CD4-positive, alpha-beta T cell treated with Interleukin-4 for 4 hours (primary cell): ENCODE measurements around the gene CXCL3.
"Not testable (repeated sequence)": the region's sequence is repeated elsewhere in the genome, so short reads cannot be mapped to it uniquely, and the experiment has no call there.

Experiments used
- DNase-seq: peaks from one replicate; pipeline ENCODE4 v3.0.0-alpha.2; 2020

Gene CXCL3

DNA sequence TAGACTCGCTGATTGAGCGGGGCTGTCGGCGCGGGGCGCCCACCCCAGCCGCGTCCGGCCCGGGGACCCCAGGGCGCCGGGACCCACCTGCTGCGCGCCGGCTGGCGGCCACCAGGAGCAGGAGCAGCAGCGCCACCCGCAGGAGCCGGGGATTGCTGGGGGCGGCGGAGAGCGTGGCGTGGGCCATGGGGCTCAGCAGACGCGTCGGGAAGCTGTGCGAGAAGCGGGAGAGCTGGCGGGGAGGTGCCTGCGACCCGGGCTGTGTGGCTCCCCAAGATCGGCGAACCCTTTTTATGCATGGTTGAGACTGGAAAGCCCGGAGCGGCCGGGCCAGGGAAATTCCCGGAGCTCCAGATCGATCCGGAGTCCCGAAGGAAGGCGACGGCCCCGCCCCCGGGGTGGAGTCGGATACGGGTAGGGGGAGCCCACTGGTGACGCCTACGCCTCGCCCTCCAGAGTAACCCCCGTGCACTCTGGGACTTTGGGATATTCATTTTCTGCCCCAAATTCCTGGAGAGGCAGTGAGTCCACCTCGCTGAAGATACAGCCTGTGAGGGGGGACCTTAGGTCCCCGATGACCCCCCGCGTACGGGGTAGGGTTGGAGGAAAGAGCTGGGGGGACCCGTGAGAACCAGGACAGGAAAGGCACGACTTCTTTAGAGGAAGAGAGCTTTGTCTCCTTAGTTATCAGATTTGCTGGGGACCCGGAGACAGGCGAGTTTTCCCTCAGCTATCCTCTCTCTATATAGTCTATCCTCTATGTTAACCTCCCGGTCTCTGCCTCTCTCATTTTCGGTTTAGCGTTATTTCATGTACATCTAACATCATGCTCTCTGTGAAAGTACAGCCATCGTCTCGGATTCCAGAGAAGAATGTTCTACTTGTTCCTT, at the start of gene CXCL3:
TSS of gene CXCL3 (minus strand) at position 265 of the 890 bp plus-strand sequence. CDS start at position 187, 78 bp downstream.
- no peak for DNase-seq

DNA sequence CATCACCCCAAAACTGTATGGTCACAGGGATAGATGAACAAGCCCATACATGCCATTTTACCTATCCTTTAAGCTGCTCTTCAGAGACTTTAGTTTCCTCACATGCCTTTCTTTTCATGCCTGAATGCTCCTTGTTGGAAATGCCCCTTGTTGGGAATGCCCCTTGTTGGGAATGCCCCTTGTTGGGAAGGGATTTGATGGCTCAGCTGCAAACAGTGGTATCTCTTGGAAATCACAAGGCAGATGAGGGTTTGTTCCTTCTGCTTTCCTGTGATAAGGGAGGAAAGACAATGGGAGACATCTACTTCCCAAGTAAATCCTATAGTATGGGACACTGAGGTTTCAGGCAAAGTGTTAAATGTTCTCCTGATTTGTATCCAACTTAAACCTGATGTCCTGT, 49.0 kb upstream of the CXCL3 start:
- no peak for DNase-seq

DNA sequence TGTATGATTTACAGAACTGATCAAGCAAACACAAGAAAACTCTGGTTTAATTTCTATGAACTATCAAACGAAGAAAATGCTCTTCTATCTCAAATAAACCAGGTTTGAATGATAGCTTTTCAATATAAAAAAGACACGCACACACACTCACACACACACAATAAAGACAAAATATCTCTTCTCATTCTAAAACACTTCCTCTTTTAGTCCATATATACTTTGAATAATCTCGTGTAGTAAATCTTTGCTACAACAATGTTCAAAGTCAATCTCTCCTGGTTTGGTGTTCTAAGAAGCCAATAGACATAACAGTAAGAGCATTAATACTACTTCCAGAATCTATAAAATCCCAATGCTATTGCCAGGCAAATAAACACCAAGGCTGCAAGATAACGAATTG, 47.2 kb upstream of the CXCL3 start:
- DNase-seq = no peak

DNA sequence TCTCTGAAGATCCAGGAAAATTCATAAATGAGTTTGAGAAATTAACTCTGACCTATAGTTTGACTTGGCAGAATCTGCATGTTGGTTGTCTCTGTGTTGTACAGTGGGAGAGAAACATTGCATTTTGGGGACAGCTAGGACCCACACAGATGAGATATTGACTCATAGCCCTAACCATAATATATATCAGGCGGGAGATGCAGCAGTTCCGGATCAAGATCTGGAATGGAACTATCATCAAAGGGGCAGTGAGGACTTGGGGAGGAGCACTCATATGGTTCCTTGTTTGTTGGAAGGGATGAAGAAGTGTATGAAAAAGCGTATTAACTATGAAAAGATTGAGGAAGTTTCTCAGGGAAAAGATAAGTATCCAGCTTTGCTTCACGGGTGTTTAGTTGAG, 46.5 kb upstream of the CXCL3 start:
- DNase-seq = no peak

DNA sequence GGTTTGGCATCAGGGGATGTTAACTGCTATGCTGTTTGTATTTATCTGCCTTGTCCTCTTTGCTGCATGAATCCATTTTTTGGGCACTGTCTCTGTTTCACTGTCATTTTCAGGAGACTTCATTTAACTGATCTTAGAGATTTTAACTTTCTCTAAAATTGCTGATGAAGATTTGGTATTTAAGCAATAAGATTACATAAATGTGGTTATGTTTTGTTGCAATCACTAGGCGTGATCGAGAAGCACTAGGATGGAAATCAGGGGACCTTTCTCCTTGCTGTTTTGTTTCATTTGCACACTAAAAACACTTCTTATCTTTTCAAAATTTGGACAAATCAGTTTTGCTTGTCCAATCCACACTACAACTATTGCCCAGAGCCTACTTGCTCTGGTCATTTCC, 45.1 kb upstream of the CXCL3 start:
- DNase-seq = no peak

DNA sequence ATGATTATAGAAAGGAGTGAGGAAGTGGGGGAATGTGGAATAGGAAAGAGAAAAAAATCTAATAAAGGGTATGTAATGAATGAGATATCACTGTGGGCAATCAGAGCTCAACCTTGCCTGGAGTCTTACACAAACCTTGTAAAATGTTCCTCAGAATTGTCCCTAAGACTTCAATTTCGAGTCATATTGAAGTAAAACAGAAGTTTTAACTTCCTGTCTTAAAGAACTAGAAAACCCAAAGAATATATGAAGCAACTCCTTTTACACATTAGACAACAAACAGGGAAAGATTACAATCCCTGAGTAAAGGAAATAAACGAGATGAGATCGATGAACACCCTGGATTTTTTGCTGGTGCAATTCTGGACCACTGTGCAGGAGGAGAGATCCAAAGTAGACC, 42.5 kb upstream of the CXCL3 start:
- DNase-seq = no peak

DNA sequence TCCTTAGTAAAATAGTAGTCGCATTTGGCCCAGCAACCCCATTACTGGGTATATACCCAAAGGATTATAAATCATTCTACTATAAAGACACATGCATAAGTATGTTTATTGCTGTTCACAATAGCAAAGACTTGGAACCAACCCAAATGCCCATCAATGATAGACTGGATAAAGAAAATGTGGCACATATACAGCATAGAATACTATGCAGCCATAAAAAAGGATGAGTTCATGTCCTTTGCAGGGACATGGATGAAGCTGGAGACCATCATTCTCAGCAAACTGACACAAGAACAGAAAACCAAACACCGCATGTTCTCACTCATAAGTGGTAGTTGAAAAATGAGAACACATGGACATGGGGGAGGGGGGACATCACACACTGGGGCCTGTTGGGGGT, 41.9 kb upstream of the CXCL3 start:
- DNase-seq = not testable (repeated sequence)

DNA sequence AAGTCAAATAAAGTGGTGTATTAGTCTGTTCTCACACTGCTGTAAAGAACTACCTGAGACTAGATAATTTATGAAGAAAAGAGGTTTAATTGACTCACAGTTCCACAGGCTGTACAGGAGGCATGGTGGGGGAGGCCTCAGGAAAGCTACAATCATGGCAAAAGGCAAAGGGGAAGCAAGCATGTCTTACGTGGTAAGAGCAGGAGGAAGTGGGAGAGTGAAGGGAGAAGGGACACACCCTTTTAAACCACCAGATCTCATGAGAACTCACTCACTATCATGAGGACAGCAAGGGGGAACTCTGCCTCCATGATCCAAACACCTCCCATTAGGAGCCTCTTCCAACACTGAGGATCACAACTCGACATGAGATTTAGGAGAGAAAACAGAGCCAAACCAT, 40.5 kb upstream of the CXCL3 start:
- DNase-seq = not testable (repeated sequence)

DNA sequence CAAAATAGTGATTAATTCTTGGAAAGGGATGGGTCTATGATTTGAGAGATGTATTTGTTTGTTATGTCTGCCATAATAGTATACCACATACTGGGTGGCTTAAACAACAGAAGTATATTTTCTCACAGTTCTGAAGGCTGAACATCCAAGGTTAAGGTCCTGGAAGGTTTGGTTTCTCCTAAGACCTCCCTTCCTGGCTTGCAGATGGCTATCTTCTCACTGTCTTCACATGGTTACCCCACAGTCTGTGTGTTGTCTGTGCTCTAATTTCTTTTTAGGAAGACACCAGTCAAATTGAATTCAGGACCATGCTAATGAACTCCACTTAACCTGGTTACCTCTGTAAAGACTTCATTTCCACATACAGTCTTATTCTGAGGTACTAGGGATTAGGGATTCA, 34.9 kb upstream of the CXCL3 start:
- DNase-seq = no peak

DNA sequence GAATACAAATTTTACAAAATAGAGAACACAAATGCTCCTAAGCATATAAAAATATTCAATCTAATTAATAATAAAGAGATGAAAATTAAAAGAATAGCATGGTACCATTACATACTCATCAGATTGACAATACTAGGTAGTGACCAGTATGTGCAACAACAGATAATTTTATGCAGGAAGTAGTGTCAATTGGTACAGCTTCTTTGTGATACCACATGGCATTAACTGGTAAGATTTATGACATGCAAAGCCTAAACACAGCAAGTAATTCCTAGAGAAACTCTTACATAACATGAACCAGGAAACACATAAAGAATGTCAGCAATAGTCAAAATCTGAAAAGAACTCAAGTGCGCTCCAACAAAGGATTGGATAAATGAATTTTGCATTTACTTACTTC, 34.2 kb upstream of the CXCL3 start:
- no peak for DNase-seq

DNA sequence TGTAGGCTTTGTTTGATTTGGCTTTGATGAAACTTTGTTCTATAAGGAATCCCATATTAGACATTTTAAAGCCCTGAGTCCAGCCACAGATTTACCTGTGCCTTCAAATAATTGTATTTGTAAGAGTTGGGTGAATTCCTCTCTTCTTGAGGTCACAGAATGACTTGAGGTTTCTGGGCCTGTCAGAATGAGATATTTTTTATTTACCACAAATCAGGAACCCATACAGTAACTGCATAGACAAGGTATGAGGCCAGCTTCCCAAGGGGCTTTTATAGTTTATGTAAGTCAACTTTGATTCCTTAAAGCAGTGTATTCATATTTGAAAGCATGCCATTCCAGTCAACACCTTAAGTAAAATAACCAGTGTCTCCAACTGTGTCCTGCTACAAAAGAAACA, 29.1 kb upstream of the CXCL3 start:
- no peak for DNase-seq

DNA sequence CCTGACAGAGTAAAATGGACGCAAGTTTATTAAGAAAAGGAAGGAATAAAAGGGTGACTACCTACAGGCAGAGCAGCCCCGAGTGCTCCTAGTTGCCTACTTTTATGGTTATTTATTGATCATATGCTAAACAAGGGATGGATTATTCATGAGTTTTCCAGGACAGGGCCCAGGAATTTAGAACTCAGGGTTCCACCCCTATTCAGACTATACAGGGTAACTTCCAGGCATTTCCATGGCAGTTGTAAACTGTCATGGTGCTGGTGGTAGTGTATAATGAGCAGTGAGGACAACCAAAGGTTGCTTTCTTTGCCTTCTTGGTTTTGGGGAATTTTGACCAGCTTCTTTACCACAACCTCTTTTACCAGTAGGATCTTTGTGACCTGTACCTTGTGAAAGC, 27.7 kb upstream of the CXCL3 start:
- no peak for DNase-seq

DNA sequence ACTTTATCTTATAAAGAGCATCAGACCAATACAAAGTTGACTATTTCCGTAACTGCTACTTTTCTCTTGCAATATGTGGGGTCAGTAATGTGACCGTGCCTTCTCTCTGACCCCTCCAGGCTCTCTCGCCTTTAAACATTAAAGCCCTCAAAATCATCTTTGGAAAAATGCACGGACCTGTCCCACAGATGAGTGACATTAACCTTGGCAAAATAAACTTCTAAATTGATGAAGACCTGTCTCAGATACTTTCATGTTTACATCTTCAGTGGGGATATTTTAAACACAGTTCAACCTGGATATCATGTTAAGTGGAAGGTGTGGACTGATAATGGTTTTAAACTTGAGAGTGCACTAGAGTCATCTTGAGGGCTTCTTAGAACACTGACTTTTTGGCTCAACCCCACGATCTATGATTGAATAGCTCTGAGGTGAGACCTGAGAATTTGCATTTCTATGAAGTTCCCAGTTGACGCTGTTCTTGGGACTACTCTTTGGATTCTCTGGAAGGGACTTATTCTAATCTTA, 26.7 kb upstream of the CXCL3 start:
- DNase-seq = no peak

DNA sequence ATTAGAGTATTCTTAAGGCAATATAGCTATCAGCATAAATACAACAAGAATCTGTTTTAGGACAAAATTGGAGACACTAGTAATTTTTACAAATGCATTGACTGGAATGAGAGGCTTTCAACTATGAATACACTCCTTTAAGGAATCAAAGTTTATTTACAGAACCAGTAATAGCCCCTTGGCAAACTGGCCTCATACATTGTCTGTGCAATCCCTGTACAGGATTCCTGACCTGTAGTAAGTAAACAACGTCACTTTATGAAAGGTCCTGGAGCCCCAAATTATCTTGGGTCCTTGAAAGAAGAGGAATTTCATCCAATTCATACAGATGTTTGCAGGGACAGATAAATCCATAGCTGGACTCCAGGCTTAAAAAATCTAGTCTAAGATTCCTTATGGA, 25.4 kb upstream of the CXCL3 start:
- DNase-seq = no peak

DNA sequence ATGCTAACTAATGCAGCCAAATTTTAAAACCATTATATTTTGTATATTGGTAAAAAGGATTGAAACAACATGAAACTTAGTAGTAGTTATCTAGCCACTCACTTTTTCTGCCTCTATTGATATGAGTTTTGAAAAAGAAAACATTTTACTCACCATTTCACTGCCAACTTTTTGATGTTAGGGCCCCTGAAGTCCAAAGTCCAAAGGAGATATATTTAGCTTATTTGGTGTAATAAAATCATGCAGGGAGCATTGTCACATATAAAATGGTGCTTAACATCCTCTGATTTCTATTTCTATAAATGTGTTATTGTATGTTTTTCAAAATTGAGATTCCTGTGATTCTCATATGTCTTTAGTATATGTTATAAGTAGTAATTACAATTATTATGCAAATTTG, 24.5 kb upstream of the CXCL3 start:
- DNase-seq = no peak

DNA sequence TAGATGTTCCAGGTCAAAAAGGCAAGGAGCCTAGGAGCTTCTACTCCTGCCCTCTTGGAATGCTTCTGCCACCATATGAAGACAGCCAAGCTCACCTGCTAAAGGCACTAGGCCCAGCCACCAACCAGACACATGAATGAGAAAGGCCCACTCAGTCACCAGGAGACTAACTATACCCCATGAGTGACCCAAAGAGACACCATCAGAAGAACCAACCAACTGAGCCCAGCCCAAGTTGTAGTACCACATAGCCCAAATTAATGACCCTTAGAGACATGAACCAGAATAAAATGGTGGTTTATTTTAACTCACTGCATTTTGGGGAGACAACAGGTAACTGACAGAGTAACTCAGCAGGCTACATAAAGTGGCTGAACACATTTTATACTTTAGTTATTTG, 22.9 kb upstream of the CXCL3 start:
- no peak for DNase-seq

DNA sequence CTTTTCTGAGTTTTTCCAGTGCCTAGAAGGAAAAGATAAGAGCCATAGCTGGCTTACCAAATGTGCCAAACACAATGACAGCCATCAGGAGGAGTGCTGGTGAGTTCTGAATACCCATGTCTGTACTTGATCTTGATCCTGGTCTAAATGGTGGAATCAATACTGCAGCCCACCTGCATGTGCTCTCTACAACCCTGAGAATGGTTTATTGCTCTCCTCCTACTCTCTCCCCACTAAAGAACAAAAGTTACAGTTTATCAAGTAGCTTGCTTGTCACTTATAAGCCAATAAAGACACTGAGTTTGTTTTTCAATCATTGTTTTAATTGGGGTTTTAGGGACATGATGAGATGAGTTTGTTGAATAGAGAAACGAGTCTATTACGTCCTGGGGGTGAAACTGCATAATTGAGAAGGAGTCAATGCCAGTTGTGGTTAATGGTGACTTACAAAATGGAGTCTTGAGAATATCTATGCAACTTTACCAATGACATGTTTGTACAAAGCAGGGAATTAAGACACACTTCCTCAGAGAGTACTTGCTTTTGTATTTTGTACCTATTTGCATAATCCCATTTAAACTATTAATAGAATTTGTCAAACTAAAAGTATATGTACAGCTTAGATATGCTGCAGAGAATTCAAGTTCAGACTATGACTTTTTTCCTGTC, 20.8 kb upstream of the CXCL3 start:
- no peak for DNase-seq

DNA sequence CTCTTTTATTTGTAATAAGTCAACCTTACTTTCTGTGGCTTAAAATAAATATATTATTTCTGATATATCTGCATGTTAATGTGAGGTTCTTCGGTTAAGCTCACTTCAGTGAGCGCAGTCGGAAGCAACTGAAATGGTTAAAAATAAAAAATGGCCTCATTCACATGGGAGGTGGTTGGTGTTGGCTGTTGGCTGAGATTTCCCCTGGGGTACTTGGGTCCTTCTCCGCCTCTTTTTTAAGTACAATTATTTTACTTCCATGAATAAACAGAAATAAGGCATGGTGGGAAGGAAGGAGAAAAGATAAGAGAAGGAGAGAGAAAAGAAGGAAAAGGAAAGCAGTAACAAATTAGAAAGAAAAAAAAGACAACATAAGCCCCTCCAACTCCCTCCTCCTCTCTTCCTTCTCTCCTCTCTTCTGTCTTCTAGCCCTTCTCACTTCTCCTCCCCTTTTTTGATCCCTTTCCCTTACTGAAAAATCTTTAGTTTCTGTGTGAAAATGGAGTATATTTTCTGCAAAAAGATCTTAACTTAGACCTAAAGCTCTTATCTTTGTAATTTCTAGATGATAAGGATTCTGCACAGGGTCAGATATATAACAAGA, 19.7 kb upstream of the CXCL3 start:
- no peak for DNase-seq

DNA sequence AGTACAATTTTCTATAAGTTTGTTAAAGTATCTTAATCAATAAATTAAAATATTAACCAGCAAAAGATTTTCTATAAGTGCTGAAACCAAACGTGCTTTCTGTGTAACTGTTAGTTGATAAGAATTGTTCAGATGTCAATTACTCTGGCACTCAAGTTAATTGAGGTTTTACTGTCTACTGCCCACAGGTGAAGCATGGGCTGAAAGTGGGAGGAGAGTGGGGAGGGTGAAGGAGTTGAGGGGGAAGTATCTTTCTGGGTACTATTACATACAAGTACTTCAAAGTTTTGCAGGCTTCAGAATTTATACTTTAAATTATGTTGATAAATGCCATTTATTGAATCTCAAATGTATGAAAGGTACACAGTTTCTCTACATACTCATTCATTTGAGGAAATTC, 19.1 kb upstream of the CXCL3 start:
- no peak for DNase-seq

DNA sequence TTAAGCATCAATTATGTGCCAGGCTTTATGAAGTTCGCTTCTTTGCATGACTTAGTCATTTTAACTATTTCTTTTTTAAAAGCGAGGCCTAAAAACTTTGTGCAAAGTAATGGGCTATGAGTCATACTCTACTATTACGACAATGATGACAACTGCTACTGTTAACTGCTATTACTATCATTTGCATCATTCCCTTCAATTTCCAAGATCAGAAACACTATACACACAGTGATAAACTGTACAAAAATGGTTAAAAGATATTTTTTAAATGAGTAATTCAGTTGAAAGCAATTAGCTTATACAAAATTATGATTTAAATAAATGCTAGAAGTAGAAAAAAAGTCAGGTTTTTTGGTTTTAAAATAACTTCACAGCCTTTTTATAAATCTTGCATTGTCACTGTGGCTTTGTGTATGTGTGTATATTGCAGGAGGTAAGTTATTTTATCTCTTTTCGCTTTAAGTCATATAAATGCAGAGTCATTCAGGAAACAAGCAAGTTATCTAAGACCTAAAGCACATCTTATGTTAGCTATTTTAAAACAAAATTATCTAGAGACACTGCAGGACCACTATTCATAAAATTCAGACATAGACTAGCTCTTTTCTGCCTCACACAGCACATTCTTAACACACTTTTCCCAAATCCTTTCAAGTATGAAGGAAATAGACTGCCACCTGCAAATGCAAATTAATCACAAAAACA, 18.5 kb upstream of the CXCL3 start:
- DNase-seq = no peak

DNA sequence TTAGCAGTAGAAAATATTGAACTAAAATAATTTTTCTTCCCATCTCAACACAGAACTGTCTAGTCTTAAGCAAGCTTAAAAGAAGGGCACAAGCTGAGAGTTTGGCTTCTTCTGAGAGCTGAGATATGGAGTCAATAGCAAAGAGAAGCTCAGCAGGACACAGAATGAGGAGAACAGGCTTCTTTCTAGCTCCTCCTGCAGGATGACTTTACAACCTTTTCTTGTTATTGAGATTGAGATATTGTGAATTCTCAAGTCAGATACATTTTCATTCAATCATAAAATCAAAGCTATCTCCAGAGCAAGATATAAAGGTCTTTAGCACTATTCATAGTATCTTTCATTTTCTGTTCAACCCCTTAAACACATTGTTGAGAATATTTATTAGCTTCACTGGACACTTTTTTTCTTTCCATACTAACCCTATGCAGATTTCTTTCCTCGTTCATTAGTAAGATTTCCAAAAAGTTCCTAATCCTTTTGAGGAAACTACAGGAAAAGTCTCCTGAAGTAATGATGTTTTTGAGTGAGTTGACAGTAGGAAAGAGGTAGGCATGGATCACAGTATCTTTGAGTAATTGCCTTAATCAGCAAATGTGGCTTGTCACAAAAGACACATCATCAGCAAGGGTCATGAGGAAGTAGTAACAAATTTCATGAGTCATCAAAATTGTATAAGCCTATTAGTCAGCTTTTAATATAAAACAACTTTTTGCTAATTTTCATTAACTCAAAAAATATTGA, 17.8 kb upstream of the CXCL3 start:
- DNase-seq = no peak

DNA sequence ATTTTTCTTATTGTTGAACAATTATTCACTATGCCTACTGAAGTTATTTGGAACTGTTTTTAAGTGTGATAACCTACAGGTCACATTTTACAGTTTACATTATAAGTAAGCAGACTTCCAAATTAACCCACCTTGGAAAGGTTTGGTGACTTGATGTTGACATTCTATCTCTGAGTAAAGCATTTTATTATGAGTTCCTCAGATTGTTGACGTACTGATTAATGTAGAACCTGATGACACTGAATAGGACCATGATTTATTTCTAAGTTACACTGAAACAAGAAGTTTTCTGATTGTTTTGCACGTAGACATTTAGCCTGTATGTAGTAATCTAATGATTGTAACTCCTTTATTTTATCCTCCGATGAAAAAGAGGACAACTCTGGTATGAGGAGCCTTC, 17.0 kb upstream of the CXCL3 start:
- no peak for DNase-seq

DNA sequence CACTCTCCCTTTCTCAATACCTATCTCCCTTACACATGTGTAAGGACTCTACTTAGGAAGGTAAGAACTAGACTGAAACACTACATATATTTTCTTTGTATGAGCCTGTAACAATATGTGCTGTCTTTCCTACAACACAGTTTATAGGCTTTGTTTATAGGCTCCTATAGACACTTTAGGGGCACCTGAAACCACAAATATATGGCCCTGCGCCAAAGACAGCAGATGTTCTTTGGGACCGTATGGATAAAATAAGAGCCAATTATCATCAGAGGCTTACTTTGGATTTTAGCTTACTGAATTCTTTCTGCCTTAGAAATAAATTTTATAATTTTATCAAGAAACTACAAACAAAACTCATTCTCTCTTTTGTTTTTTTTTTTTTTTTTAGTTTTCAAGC, 16.6 kb upstream of the CXCL3 start:
- no peak for DNase-seq
